ENCODE data around the gene ATG14.
A peak's percentile ranks its signal among the peaks of the same experiment; 100 is the strongest.
"Not testable (repeated sequence)": the region's sequence is repeated elsewhere in the genome, so short reads cannot be mapped to it uniquely, and the experiment has no call there.

The ATG14 gene

GRCh38 chr14:55433880-55434804 lies 22.5 kb upstream of the ATG14 start:
- DNase-seq: no peak

GRCh38 chr14:55432628-55433027 lies 21.0 kb upstream of the ATG14 start:
- DNase-seq: no peak

GRCh38 chr14:55430024-55430690 lies 18.5 kb upstream of the ATG14 start:
- DNase-seq: peak; percentile 23

GRCh38 chr14:55427439-55427838 lies 15.8 kb upstream of the ATG14 start:
- no peak for DNase-seq

GRCh38 chr14:55426891-55427290 lies 15.3 kb upstream of the ATG14 start:
- DNase-seq: no peak

- DNase-seq: no peak
These were observed 13.5 kb upstream of the ATG14 start for GRCh38 chr14:55425091-55425490.

GRCh38 chr14:55423969-55424368 lies 12.3 kb upstream of the ATG14 start:
- no peak for DNase-seq

- DNase-seq: not testable (repeated sequence)
These were observed 10.7 kb upstream of the ATG14 start for GRCh38 chr14:55422338-55422737.

GRCh38 chr14:55419663-55420062 lies 8.0 kb upstream of the ATG14 start:
- no peak for DNase-seq

- no peak for DNase-seq
These were observed 6.8 kb upstream of the ATG14 start for GRCh38 chr14:55418411-55418810.

GRCh38 chr14:55417955-55418354 lies 6.3 kb upstream of the ATG14 start:
- no peak for DNase-seq

GRCh38 chr14:55416866-55417265 lies 5.2 kb upstream of the ATG14 start:
- DNase-seq: no peak

GRCh38 chr14:55414551-55414950 lies 2.9 kb upstream of the ATG14 start:
- no peak for DNase-seq

- no peak for DNase-seq
These were observed 1.0 kb upstream of the ATG14 start for GRCh38 chr14:55412676-55413075.

- no peak for DNase-seq
These were observed 754 bp downstream of the ATG14 start for GRCh38 chr14:55410876-55411275.

GRCh38 chr14:55404173-55404854 lies 7.3 kb downstream of the ATG14 start:
- DNase-seq: no peak

GRCh38 chr14:55401751-55402150 lies 9.9 kb downstream of the ATG14 start:
- DNase-seq: no peak

GRCh38 chr14:55399852-55400251 lies 11.8 kb downstream of the ATG14 start:
- no peak for DNase-seq

- no peak for DNase-seq
These were observed 12.4 kb downstream of the ATG14 start for GRCh38 chr14:55399183-55399582.

- no peak for DNase-seq
These were observed 13.0 kb downstream of the ATG14 start for GRCh38 chr14:55398679-55399078.

- no peak for DNase-seq
These were observed 22.3 kb downstream of the ATG14 start for GRCh38 chr14:55389330-55389729.

- DNase-seq: no peak
These were observed 23.5 kb downstream of the ATG14 start for GRCh38 chr14:55388160-55388559.

GRCh38 chr14:55387121-55387520 lies 24.5 kb downstream of the ATG14 start:
- DNase-seq: no peak

All from NCI-H345 (cell line).